Activated CD8-positive, alpha-beta memory T cell treated with anti-CD3 and anti-CD28 coated beads for 48 hours (primary cell): ENCODE data around the gene SHB.

Experiments
- DNase-seq, 3 experiments: peaks; one replicate each; pipeline ENCODE4 v3.0.0-alpha.2; 2020; ENCODE audit warnings: low read depth in 2 of 3, low spot score in 2 of 3

The SHB gene

DNA sequence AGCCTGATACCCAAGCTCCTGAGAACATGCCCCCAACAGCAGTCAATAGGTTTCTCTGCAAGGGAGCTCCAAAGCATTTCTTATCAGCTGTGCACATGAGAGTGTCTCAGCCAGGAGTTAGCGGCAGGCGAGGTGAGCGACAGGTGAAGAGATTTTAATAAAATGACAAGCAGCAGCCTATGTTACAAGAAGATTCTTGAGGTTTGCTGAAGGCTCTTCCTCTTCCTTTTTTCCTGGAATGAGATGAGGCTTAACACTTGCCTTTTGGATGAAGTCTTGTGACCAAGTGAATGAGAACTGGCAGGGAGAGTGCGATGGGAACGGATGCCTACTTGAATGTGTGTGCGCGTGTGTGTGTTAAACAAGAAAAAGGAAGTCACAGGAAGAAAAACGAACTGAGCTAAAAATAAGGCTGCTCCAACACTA, 76.1 kb downstream of the SHB start:
- DNase-seq: no peak

DNA sequence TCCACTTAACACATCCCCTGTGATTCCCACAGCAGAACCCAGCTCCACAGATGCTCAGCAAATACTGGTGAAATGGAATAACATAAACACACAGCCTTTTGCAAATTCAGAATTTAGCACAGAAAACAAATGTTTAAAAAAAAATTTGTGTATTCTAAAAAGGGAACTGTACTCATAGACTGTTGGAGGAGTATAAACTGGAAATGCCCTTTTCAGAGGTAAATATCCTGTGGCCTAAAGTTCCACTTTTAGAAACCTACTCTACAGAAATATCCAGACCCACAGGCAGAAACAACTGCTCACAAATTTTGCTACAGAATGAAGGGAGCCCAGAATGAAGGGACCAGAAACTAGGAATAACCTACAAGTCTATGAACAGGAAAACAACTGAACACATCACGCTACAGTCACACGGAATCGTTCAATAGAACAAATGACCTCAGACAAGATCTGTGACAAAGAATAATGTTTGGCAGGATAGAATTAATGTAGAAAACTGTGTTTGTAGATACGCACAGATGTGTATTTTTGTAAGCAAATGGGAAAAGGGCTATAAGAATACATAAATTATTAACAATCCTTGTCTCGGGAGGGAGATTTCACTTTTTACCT, 78.5 kb downstream of the SHB start:
- DNase-seq: no peak

- DNase-seq: no peak
Observed at GRCh38 chr9:37989701-37990100, 79.3 kb downstream of the SHB start.

DNA sequence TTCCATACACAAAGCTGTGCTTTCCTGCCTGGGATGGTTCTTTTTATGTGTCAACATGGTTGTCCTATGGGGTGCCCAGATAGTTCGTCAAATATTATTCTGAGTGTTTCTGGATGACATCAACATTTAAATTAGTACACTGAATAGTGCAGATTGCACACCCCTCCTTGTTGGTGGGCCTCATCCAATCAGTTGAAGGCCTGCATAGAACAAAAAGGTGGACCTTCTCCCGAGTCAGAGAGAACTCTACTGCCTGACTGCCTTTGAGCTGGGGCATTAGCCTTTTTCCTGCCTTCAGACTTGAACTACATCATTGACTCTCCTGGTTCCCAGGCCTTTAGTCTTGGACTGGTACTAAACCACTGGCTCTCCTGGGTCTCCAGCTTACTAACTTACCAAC, 80.4 kb downstream of the SHB start:
- no peak for DNase-seq

GRCh38 chr9:37988041-37988440, 81.0 kb downstream of the SHB start:
- no peak for DNase-seq

DNA sequence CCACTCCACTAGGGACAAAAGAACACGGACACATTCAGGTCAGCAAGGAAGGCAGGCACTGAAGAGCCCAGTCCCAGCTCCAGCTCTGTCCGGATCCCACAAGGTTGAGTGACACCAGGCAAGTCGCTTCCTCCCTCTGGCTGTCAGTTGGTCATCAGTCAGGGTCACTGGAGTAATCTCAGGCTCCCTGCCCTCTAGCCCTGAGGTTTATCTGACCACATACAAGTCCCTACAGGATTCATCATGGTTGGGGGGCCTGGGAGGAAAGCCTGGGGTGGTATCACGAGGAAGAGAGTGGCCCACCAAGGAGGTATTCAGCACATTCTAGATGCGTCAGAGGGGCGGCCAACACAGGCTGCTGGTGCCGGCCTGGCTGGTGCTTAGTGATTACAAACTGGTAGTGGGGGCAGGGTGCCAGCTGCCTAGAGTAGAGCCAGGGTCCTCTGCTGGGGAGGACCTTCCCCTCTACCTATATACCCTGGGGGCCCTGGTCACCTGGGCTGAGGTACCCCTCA, 81.5 kb downstream of the SHB start:
- no peak for DNase-seq

DNA sequence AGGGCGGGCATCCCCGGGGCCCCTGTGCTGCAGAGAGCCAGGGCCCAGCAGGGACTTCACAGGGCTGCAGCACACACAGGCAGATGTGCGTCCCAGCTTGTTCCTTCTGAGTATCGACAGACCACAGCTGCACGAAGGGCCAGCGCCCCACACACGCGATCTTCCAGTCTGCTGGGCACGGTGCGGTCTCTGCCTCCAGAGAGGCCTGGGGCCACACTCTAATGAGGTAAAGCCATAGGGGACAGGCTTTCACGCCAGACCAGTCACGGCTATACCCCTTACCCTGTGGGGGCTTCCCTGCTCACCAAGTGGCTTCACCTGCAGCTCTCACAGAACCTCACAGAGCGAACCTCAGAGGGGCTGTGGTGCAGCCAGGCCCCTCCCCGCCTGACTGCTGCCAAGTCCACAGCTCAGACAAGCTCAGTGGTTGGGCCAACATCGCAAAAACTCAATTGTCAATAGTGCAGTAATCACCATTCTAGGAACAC, 82.2 kb downstream of the SHB start:
- no peak for DNase-seq

DNA sequence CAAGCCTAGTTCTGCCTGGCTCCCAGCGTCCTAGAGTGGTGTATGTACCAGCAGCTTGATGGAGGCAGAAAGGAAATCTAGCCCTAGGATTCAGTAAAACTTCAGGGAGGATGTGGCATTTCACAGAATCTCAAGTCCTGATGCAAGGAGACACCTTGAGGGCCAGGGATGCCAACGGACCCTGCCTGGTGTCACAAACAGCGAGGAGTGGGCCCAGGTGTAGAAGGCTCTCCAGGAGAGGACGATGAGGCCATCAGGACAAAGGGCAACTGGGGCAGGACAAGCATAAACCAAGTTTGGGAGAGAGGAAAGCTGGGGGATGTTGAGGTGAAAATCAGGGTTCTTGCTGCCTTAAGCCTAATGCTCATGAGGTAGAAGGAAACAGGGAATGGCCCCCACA, 83.0 kb downstream of the SHB start:
- no peak for DNase-seq

DNA sequence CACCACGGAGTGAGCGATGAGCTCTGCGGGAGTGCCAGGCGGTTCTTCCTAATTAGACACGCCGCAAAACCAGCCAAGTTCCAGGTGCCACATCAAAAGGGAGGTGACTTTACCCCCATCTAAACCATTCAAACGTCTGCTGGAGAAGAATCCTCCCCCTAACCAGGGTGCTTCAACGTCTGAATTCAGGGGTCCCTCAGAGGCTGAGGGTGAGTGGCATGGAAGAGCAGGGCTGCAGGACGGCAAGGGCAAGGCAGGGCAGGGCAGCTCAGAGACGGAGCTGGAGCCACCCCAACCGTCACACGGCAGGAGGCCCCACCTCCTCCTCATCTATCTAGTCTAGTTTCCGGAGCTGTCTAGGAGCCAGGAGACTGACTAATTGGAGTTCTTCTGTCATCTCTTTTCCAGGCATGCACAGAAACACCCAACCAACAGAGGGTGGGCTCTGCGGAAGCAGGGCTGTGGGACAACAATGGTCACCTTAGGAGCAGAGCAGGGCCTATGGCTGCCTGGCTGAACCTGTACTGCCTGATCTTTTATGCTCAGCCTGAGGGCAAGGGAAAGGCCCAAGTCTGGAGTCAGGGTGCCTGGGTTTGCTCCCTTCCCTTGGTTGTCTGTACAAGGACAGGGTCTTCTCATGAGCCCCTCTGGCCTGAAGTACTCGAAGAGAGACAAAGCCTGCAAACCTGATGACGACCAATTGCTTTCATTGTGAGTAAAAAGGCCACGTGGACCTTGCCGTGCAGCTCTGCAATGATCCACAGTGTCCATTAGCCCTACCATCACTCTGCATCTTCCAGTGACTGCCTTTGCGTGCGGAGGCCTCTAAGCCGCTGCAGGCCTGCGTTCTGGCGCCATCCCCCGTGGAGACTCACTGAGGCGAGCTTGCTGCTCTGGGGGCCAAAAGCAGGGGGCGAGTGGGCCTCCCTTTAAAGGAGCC, 84.1 kb downstream of the SHB start:
- DNase-seq: no peak

DNA sequence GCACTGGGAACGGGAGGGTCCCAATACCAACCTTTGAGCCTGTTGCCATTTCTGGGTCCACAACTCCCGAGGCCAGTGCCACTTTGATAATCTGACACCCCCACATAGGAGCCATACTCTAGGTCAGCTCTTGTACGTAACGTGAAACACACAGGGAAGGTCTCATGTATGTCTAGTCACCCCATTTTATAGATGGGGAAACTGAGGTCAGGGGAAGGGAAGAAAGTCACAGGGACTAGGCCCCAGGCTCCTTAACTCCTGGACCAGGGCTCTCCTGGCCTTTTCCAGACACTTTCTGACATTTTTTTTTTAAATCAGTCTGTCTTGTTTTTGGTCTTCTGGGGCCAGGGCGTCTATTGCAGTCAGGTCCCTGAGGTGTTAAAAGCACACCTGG, 84.8 kb downstream of the SHB start:
- DNase-seq: no peak

- DNase-seq: no peak
Observed at GRCh38 chr9:37983381-37984067, 85.5 kb downstream of the SHB start.

GRCh38 chr9:37979844-37980243, 89.2 kb downstream of the SHB start:
- DNase-seq: no peak

- DNase-seq: no peak
Observed at GRCh38 chr9:37978983-37979382, 90.0 kb downstream of the SHB start.

DNA sequence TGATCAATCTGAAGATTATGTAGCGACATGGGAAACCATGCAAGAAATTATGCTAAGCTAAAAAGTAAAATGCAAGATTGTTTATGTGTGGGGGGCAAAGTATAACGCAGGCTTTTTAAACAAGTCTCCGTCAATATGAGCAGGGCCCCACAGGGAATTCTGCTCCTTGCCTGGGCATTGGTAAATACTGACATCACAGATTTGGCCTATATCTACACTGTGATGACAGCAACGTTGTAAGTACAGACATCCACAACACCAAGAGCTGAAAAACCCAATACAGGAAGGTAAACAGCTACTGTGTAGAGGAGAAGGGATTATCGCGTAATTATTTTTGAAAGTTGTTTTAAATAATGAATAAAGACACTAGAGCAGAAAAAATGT, 90.6 kb downstream of the SHB start:
- DNase-seq: no peak

DNA sequence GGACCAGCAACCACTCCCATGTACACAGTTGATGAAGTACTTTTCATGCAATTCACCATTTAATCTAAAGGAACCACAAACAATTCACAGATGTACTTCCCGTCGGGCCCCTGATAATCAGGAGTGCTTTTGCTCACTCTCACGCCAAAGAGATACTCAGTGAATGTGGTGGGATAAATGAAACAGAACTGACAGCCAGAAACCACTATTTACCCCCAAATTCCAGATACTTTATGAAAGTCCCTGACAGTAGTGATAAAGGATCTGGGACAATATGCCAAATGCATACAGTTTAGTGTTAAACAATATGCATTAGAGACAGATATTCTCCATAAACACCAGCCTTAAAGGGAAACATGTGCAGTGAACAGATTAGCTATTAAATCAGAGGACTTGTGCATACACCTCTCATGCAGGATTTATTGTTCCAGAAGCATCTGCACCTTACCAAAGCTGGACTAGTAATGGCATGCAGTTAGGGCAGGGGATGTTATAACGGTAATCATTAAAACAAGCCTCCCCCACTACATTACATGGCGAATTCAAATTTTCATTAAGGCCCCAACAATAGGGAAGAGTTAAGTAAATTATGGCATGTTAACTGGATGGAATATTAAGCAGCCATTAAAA, 91.1 kb downstream of the SHB start:
- no peak for DNase-seq

DNA sequence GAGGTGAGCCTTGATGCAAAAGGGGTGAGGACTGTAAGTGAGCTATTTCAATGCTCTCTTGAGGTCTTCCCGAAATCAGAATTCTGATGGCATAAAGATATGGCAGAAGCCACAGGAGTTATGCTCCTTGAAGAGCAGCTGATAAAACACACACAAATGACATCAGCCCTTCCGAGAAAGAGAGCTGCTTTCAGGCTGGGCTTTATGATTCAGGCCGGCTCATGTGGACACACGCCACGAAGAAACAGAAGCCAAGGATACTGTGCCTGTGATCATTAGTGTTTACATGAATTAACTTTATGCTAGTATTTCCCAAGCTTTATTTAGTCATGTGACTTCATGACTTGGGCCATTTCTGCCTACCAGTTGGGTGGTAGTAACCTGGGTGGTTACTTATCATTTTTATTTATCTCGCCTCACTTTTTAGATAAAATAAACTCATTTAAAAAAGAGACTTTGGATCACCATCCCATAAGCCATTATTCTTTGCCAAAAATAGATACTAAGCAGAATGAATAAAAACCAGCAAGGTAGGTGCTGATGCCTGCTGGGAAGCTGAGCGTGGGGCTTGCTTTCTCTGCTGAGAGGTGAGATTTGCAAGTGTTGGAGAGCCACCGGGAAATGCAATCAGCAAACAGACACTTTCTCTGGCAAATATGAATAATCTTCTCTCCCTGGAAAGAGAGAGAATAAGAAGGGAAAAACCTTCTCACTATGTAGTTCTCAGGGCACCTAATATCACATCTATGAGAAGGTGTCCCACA, 92.1 kb downstream of the SHB start:
- no peak for DNase-seq

GRCh38 chr9:37975639-37976038, 93.4 kb downstream of the SHB start:
- DNase-seq: no peak

DNA sequence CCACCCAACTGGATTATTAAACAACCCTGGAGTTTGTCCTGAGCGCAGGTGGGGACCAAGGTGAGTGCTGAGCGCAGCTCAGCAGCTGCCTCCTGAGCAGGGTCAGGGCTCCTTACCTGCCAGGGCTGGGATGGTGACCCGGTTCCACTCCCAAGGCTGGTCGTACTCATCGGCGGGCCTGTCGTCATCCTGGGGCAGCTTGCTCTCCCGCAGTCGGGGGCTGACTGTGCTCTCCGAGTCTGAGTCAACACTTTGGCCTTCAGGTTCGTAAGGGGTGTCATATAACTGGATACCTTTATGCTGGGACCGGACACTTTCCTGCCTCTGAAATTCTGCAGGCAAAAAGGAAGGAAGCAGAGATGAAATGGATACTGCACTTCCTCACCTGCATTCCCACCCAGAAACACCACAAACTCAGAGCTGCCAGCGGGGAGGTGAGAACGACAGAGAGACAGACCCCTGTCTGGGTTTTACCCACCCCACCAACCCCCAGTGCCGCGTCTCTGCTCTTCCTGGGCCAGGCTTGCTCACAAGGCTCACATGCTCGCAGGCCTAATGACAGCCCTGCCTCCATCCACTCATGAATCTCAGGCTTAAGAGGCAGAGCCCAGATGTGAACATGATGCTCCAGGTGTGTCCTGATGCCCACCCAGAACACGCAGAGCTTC, 94.4 kb downstream of the SHB start:
- no peak for DNase-seq

DNA sequence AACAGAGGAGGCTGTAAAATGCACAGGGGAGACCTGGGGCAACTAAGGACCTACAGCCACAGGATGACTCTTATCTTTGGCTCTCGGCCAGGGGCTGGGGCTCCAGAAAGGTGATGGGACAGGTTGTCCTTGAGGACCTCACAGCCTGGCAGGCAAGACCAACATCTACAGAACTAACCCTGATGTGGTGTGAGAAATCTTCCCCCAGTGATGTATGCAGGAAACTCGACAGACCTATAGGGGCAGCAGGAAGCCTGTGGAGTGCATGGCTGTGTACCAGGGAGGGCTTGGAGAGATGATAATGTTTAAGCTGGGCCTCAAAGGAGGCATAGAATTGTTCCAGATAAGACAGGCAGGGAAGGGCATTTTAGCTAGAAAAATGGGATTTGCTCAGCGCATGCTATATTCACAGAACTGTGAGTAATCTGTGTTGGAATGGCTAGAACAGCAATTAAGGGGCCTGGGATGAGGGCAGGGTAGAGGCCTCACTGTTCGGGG, 96.6 kb downstream of the SHB start:
- no peak for DNase-seq

DNA sequence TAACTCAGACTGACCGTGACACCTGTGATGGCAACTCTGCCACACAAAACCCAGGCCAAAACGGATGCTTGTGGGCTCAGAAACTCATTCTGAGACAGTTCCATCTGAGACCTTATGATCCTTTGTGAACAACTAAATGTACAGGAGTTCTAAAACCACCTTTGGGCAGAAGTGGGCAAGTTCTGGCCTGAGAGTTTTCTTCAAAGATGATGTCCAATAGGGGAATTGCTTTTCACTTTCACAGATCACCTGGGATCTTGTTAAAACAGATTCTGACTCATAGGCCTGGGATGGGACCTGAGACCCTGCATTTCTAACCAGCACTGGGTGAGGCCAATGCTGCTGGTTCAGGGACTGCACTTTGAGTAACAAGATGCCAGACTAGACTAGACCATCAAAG, 97.3 kb downstream of the SHB start:
- no peak for DNase-seq
